HEK293 (cell line): Measurements from ENCODE around the gene PRPS1L1.

ENCODE experiments used
- ATF2 ChIP-seq: fragments of 450-650 bp; formaldehyde crosslinking; IDR thresholded peaks from 2 replicates; pipeline ENCODE4 v1.5.1; 2016; ENCODE audit warnings: missing biosample characterization, missing genetic modification characterization, low read depth
- CTCF ChIP-seq: fragments of 450-650 bp; formaldehyde crosslinking; IDR thresholded peaks from 2 replicates; pipeline ENCODE4 v1.5.1; 2016; ENCODE audit warnings: missing biosample characterization, missing genetic modification characterization
- OVOL3 ChIP-seq: fragments of 450-650 bp; formaldehyde crosslinking; IDR thresholded peaks from 2 replicates; pipeline ENCODE4 v1.5.1; 2016; ENCODE audit warnings: missing biosample characterization, missing genetic modification characterization
- REST ChIP-seq: fragments of 450-650 bp; formaldehyde crosslinking; IDR thresholded peaks from 2 replicates; pipeline ENCODE4 v1.5.1; 2016; ENCODE audit warnings: missing biosample characterization, missing genetic modification characterization
- ZNF596 ChIP-seq: fragments of 450-650 bp; IDR thresholded peaks from 2 replicates; pipeline ENCODE4 v1.5.0; 2018; ENCODE audit warnings: missing biosample characterization, mild to moderate bottlenecking, missing genetic modification characterization, moderate library complexity
- ZNF660 ChIP-seq: fragments of 450-650 bp; IDR thresholded peaks from 2 replicates; pipeline ENCODE4 v1.5.1; 2018; ENCODE audit warnings: missing biosample characterization, mild to moderate bottlenecking, missing genetic modification characterization

GRCh38 chr7:17984288-17984687, 43.4 kb downstream of the PRPS1L1 start:
- no peak for TF ChIP-seq REST (tag by site-specific recombination)
- TF ChIP-seq CTCF (tag by site-specific recombination): no peak
- TF ChIP-seq OVOL3: no peak
- no peak for TF ChIP-seq ZNF660 (tag by site-specific recombination)
- TF ChIP-seq ATF2 (tag by site-specific recombination): no peak
- TF ChIP-seq ZNF596: no peak
